Hematopoietic multipotent progenitor cell treated with erythropoietin and hydrocortisone succinate and interleukin-3 and kit ligand, for 6 days (in vitro differentiated cells): Measurements from ENCODE around the gene KRTAP10-10.
"Not testable (repeated sequence)": the region's sequence is repeated elsewhere in the genome, so short reads cannot be mapped to it uniquely, and the experiment has no call there.

Source experiments
- DNase-seq: peaks from one replicate; pipeline ENCODE4 v3.0.0-alpha.2; 2015

The KRTAP10-10 gene

DNA sequence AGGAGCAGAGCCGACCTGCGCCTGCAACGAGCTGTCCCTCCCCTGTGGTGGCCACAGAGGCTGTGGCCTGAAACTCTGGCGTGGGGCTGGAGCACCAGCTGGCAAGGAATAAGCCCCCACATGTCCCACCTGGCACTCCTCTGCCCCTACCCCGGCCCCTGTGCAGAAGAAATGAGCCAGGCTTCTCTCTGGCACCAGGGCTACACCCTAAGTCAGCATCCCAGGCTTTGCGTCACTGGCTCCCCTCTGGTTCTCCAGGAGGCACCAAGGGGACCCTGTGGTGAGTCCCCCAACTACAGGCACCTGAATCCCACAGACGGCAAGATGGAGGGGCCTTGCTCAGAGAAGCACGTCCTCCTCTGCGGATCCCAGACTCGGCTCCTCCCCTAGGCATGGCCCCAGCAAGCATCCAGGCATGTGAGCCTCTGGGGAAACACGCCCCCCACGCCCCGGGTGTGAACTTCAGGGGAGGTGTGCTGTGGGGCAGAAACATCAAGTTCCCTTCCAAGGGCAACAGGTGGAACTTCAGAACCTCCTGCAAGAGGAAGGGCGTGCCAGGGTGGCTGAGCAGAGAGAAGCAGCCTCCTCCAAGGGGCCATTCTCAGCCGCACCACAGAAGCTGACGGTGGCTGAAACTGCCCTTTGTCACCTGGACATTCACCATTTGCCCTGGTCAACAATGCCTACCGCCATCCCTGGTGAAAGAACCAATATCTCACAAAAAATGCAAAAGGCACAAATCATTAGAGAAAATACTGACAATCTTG, 33.9 kb upstream of the KRTAP10-10 start:
- DNase-seq, result no peak

DNA sequence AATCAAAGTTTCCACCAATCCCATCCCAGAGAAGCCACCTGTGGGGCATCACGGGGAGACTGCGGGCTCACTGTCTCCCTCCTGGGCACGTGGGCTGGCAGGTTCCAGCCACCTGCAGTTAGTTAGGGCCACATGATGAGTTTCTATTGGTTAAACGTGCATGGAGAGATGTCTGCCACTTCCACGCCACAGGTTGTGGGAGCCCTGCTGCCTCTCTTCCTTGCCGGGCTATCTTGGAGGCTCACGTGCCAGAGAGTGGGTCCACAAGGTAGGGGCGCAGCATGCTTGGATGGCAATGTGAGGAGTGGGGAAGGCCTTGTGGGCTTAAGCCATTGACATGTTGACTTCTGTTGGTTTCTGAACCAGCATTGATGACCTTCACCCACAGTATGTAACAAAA, 33.2 kb upstream of the KRTAP10-10 start:
- no peak for DNase-seq

DNA sequence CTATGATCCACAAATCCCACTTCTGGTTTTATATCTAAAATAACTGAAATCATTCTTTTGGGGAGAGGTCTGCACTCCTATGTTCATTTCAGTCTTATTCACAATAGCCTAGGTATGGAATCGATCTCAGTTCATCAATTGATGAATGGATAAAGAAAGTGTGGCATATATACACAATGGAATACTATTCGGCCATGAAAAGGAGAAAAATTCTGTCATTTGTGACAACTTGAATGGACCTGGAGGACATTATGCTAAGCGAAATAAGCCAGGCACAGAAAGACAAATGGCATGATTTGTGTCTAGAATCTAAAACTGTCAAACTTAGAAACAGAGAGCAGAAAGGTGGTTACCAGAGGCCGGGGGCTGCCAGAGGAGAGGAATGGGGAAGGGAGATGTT, 30.7 kb upstream of the KRTAP10-10 start:
- DNase-seq, result no peak

DNA sequence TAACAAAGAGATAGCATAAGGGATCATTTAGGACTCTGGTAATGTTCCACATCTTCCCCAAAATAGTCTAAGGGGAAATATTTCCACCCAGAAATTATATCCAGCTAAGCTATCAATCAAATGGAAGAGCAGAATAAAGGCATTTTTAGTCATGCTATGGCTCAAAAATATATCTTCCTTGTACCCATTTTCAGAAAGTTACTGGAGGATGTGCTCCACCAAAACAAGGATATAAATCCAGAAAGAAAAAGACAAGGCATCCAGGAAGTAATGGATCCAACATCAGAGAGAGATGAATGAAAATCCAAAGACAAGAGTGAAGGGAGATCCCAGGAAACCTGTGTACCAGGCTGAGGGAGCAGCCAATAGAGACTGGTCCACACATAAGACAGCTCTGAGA, 28.0 kb upstream of the KRTAP10-10 start:
- DNase-seq, result no peak

DNA sequence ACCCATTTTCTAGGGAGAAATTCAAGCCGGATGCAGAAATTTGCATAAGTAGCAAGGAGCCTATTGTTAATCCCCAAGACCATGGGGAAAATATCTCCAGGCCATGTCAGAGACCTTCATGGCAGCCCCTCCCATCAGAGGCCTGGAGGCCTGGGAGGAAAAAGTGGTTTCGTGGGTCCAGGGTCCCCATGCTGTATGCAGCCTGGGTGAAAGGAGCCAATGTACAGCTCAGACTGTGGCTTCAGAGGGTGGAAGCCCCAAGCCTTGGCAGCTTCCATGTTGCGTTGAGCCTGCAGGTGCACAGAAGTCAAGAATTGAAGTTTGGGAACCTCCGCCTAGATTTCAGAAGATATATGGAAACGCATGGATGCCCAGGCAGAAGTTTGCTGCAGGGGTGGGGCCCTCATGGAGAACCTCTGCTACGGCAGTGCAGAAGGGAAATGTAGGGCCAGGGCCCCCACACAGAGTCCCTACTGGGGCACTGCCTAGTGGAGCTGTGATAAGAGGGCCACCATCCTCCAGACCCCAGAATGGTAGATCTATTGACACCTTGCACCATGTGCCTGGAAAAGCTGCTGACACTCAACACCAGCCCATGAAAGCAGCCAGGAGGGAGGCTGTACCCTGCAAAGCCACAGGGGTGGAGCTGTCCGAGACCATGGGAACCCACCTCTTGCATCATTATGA, 26.9 kb upstream of the KRTAP10-10 start:
- DNase-seq, result not testable (repeated sequence)

DNA sequence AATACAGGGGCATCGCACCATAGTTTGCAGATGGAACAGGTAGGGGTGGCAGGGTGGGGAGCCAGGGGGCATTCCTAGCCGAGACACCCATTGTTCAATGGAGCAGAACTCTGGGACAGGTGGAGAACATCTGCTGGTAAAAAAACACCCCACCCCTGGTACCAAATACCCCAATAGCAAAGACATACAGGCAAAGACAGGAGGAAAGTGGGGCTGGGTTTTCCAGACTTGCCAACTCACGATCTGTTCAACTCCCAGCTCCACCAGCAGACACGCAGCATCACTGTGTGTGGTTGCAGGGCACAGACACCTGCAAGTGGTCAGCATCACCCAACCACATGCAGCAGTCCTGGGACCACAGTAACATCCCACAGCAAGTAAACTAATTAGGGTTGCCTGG, 25.6 kb upstream of the KRTAP10-10 start:
- DNase-seq, result no peak

GRCh38 chr21:44612029-44612486, 25.1 kb upstream of the KRTAP10-10 start, which contains the start of gene KRTAP10-8:
KRTAP10-8 (plus strand) TSS chr21:44612079; CDS start chr21:44612101, 22 bp downstream.
- DNase-seq, result no peak

DNA sequence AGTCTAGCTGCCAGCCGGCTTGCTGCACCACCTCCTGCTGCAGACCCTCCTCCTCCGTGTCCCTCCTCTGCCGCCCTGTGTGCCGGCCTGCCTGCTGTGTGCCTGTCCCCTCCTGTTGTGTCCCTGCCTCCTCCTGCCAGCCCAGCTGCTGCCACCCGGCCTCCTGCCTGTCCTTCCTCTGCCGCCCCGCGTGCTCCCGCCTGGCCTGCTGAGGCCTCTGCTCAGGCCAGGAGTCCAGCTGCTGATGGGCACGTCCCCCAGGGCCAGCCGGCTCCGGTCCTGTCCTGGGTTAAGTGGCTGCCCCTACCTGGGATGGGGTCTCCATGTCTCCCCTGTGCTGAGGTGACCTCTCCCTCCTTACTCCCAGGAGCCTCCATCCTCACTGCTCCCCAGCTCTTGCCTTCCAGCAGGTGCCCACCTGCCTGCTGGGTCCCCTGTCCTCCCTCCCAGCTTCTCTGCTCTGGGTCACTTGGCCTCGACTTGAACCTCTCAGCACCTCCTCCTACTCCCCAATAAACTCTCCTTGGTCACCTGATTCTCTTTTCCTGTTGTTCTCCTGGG, 24.4 kb upstream of the KRTAP10-10 start:
- no peak for DNase-seq

DNA sequence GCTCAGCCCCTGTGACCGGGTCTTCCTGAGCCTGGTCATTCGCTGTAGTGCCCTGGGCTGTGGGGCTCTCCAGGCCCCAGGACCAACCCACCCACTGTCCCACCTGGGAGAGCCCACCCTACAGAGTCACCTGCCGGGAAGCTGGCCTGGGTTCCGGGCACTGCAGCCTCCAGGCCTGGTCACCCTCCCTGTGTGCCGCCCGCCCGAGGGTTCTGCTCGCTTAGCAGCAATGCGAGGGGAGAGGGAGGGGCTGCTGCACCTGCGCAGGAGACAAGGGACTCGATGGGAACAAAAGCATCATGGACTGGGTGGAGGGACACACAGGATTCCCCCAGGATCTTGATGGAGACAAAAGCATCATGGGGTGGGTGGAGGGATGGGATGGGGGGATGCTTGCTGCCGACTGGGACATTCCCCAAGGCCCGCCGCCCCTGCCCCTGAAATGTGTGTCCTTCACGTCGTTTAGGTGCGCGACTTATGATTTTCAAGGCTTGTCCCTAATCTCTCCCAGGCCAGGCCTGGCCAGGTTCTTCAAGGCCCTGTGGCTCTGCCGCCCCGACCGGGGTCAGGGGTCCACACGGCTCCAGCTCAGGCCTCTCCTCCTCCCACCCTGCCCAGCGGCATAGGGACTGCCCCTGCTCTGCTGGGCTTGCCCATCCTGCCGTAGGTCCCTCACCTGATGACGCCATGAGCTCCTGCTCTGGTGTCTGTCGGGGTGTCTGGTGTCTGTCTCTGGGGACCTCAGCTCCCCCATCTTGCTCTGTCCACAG, 23.6 kb upstream of the KRTAP10-10 start:
- DNase-seq, result no peak

- DNase-seq, result no peak
These were observed 23.0 kb upstream of the KRTAP10-10 start for GRCh38 chr21:44614161-44614631.

- no peak for DNase-seq
These were observed 22.2 kb upstream of the KRTAP10-10 start for GRCh38 chr21:44614961-44615391.

GRCh38 chr21:44615466-44615865, 21.7 kb upstream of the KRTAP10-10 start:
- no peak for DNase-seq

DNA sequence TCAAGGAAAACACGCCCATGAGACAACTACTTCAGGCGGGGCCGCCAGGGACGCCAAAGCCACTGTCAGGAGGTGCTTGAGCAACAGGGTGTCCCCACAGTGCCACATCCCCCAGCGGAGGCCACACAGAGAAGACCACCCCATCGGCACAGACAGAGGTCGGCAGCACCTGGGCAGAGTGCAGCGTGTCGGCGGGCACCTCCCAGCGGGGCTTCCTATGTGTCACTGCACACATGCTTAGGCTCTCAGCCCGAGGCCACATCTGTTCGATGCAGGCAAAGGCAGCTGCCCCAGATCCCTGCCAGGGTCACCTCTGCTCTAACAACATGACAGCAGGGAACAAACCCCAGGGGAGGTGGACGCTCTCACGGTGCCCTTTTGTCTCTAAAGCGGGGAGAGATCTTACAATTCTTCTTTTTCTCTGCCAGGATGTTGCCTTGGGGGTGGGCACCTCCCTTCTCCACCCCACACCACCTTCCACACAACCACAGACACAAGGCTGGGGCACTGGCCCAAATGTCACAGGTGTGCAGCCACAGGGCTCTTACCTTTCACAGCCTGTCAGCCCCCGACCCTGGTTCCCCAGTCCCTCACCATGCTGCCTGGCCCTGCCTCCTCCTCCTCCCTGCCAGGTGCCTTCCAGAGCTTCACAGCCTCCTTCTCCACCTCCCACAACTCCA, 21.1 kb upstream of the KRTAP10-10 start:
- DNase-seq, result no peak

DNA sequence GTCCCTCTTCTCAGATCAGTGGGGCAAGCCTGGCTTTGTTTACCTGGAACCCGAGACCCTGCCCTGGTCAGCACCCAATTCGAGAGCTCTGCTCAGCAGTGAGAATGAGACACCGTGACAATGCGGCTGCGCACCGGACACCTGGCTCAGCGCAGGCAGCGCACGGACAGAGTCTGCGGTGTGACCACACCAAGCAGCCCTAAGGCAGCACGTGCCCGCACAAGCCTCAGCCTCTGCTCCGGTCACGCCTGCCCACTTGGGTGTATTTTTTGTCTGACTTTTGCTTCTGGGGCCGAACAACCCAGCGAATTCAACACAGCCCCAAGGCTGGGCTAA, 20.6 kb upstream of the KRTAP10-10 start:
- no peak for DNase-seq

DNA sequence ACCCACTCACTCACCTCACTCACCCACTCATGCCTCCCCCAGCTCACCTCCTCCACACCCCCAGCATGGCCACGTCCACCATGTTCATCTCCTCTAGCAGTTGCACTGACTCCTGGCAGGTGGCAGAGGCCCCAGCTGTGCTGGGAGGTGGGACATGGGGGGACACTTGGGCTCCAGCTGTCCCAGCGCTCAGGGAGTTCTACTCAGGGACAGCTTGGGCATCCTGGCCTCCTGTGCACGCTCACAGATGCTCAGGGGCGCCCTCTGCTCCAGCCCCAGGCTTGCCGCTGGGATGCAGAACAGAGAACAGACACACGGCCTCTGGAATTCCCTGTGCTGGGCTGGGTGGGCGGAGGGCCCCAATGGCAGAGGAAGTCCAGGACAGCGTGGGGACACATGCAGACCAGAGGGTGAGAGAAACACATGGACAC, 20.1 kb upstream of the KRTAP10-10 start:
- no peak for DNase-seq

DNA sequence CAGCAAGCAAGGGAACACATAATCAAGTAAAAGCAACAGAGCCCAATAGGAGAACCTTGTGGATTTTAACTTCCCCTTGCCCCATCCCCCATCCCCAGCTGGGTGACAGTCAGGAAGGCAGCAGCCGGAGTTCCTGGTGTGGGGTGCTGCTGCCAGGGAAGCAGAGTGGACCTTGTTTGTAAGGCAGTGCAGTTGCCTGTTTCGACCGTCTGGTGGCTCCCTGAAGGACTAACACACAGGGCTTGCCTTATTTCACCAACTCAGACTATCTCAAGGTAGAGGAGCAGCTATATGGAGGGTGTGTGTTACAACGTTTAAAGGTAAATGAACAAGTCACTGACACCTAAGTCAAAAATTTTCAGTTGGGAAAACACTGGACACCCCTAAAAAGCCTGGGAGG, 18.7 kb upstream of the KRTAP10-10 start:
- DNase-seq, result peak; percentile 11

- no peak for DNase-seq
These were observed 18.2 kb upstream of the KRTAP10-10 start for GRCh38 chr21:44618909-44619308.

- DNase-seq, result no peak
These were observed 17.3 kb upstream of the KRTAP10-10 start for GRCh38 chr21:44619886-44620285.

- no peak for DNase-seq
These were observed 13.6 kb upstream of the KRTAP10-10 start for GRCh38 chr21:44623575-44623974.

DNA sequence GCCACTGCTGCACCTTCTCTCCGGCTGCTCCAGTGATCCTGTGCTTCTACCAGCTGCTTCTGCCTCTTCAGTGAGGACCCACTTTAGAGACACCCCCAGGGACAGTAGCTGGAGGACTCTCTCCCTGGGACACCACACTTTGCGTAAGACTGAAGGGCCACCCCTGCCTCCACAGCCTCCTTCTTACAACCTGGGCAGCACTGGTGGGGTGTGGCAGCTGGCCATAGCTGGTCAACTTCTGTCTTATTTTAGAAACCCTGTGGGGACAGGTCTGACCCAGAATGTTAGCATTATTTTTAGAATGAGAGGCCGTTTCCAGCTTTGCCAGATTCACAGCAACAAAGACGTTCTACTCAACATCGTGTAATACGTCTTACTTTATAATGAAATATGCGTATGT, 11.4 kb upstream of the KRTAP10-10 start:
- DNase-seq, result no peak

- DNase-seq, result no peak
These were observed 10.9 kb upstream of the KRTAP10-10 start for GRCh38 chr21:44626262-44626661.

- no peak for DNase-seq
These were observed 10.4 kb upstream of the KRTAP10-10 start, which contains the start of gene KRTAP10-9 for GRCh38 chr21:44626673-44627143. KRTAP10-9 (plus strand) TSS chr21:44627093; CDS start chr21:44627172, 79 bp downstream.
